Activated CD8-positive, alpha-beta T cell treated with anti-CD3 and anti-CD28 coated beads for 36 hours (primary cell): Measurements from ENCODE around the gene TAP2. TPM values are rescaled to one million over a fixed set of nuclear protein-coding genes. Genes with fewer than 3 reads are reported as not detected.

Experiments
- ATAC-seq: fragments of 200-7000 bp; cut with Tn5 transposase; one replicate; pipeline ENCODE4 v1.10.0; 2021; ENCODE audit warnings: mild to moderate bottlenecking, moderate library complexity
- CTCF ChIA-PET: fragments of 350-600 bp; sonication (Branson Sonifier 250); formaldehyde crosslinking; loops from one replicate; lab custom pipeline; 2021; ENCODE audit warnings: antibody characterized with exemption; lab: Charles Lee
- POLR2A ChIA-PET: fragments of 350-600 bp; sonication (Branson Sonifier 250); formaldehyde crosslinking; loops from one replicate; lab custom pipeline; 2021; ENCODE audit warnings: antibody characterized with exemption; lab: Charles Lee
- DNase-seq: peaks from one replicate; pipeline ENCODE4 v3.0.0-alpha.2; 2020
- H3K27ac Mint-ChIP-seq: one replicate; pipeline ENCODE4 v1.8.0; 2021; ENCODE audit warnings: mild to moderate bottlenecking, mixed read lengths
- H3K27me3 Mint-ChIP-seq: one replicate; pipeline ENCODE4 v1.8.0; 2021; ENCODE audit warnings: mixed read lengths
- H3K36me3 Mint-ChIP-seq: one replicate; pipeline ENCODE4 v1.8.0; 2021; ENCODE audit warnings: low read depth, mixed read lengths
- H3K4me1 Mint-ChIP-seq: one replicate; pipeline ENCODE4 v1.8.0; 2021; ENCODE audit warnings: low read depth, mixed read lengths
- H3K4me3 Mint-ChIP-seq: one replicate; pipeline ENCODE4 v1.8.0; 2021; ENCODE audit warnings: mild to moderate bottlenecking, moderate library complexity, mixed read lengths
- H3K9me3 Mint-ChIP-seq: one replicate; pipeline ENCODE4 v1.8.0; 2021; ENCODE audit warnings: mixed read lengths
- CTCF ChIP-seq: fragments of 200-600 bp; IDR thresholded peaks from one replicate; pipeline ENCODE4 v1.8.0; 2022; ENCODE audit warnings: antibody characterized with exemption, mild to moderate bottlenecking
- intact Hi-C: fragments of 100-400 bp; cut with micrococcal nuclease; formaldehyde crosslinking; loops from one replicate; pipeline ENCODE4 v1.10.0; 2022
- total RNA-seq, 2 experiments: library from RNA; stranded (reverse); gene quantifications; one replicate each; pipeline ENCODE4 v1.2.3, GENCODE V29; 2021

Gene TAP2
- total RNA-seq, 2 experiments from 2014 or later = 110 to 113 TPM

- intact Hi-C loops = no loop called here
- peak overlapping the region; percentile 99 for H3K27ac Mint-ChIP-seq
Observed at GRCh38 chr6:32849126-32849525, 10.6 kb upstream of the TAP2 start.

GRCh38 chr6:32847795-32848194 lies 9.3 kb upstream of the TAP2 start:
- peak; percentile 13 for TF ChIP-seq CTCF
- Mint-ChIP-seq H3K27ac (peak overlapping the region; percentile 99), H3K27me3 (no peaks in the 10 kb centered on the region), H3K4me3 (peak overlapping the region; percentile 97), H3K9me3 (no peaks in the 10 kb centered on the region), H3K4me1 (peaks cover 49% of the 10 kb centered on the region), H3K36me3 (peaks cover 95% of the 10 kb centered on the region)
- no peak for DNase-seq
- CTCF ChIA-PET = interaction anchor here (0.5 to 1.7 kb wide), 2 partner anchors 8 to 9 kb away, joined by 4 to 5 read pairs; partner anchors contain the start of gene TAP2
- ATAC-seq = no peak
- intact Hi-C loops = no loop called here
- POLR2A ChIA-PET = interaction anchor here (1.0 to 5.1 kb wide), 3 partner anchors 9 to 1307 kb away, joined by 3 to 135 read pairs (median 6); partner anchors contain the start of genes BRD2 and TAP2

More at GRCh38 chr6:32849126-32849525, 10.6 kb upstream of the TAP2 start:
- Mint-ChIP-seq H3K27me3 (no peaks in the 10 kb centered on the region), H3K9me3 (no peaks in the 10 kb centered on the region), H3K4me3 (peak overlapping the region; percentile 97), H3K4me1 (peaks cover 49% of the 10 kb centered on the region), H3K36me3 (peaks cover 85% of the 10 kb centered on the region)
- ChIA-PET CTCF (interaction anchor here (3.0 to 3.4 kb wide), 2 partner anchors 10 to 19 kb away, joined by 17 to 44 read pairs; partner anchors contain the start of gene TAP2), POLR2A (interaction anchor here (0.6 to 3.8 kb wide), 5 partner anchors 9 to 132 kb away, joined by 3 to 82 read pairs (median 3); partner anchors contain the start of gene TAP2)
- TF ChIP-seq CTCF = no peak
- DNase-seq (no peak), ATAC-seq (no peak)

GRCh38 chr6:32847004-32847403 lies 8.5 kb upstream of the TAP2 start:
- ATAC-seq (no peak), DNase-seq (no peak)
- POLR2A ChIA-PET = interaction anchor here (1.7 to 10.7 kb wide), 4 partner anchors 8 to 125 kb away, joined by 6 to 458 read pairs (median 74); partner anchors contain the start of genes BRD2, PSMB9, TAP1 and TAP2
- Mint-ChIP-seq H3K36me3 (peaks cover 95% of the 10 kb centered on the region), H3K4me1 (peaks cover 53% of the 10 kb centered on the region), H3K9me3 (no peaks in the 10 kb centered on the region), H3K4me3 (peak overlapping the region; percentile 97), H3K27me3 (no peaks in the 10 kb centered on the region), H3K27ac (peak overlapping the region; percentile 99)
- TF ChIP-seq CTCF = no peak
- CTCF ChIA-PET = interaction anchor here (0.5 to 10.1 kb wide), 5 partner anchors 8 to 138 kb away, joined by 4 to 400 read pairs (median 16); partner anchors contain the start of genes PSMB9, TAP1 and TAP2
- intact Hi-C loops = no loop called here

- peak overlapping the region; percentile 99 for H3K27ac Mint-ChIP-seq
- H3K36me3 Mint-ChIP-seq = peaks cover 94% of the 10 kb centered on the region
- intact Hi-C loops = loop anchor here (2.0 kb wide), 1 partner anchor 125 kb away; no protein-coding TSS in a partner anchor
- no peaks in the 10 kb centered on the region for H3K9me3 Mint-ChIP-seq
- H3K4me3 Mint-ChIP-seq = peak overlapping the region; percentile 97
- ChIA-PET POLR2A (interaction anchor here (0.7 to 10.7 kb wide), 17 partner anchors 11 to 668 kb away, joined by 3 to 458 read pairs (median 6); partner anchors contain the start of genes BRD2, HLA-DQB1, PSMB9 and RPS18), CTCF (interaction anchor here (0.9 to 10.1 kb wide), 9 partner anchors 13 to 140 kb away, joined by 3 to 400 read pairs (median 4); partner anchors contain the start of genes PSMB9 and TAP1)
- DNase-seq = peak; percentile 67
- peak; percentile 7 for ATAC-seq
- no peaks in the 10 kb centered on the region for H3K27me3 Mint-ChIP-seq
- TF ChIP-seq CTCF = no peak
- peaks cover 60% of the 10 kb centered on the region for H3K4me1 Mint-ChIP-seq
Observed at GRCh38 chr6:32845384-32845884, 6.9 kb upstream of the TAP2 start.
